ENCODE measurements around the gene AP1B1. TPM values are rescaled to one million over a fixed set of nuclear protein-coding genes. Genes with fewer than 3 reads are reported as not detected.

Gene AP1B1
- total RNA-seq, 2 donors from 2014 or later: 53.7 to 63.0 TPM

DNA sequence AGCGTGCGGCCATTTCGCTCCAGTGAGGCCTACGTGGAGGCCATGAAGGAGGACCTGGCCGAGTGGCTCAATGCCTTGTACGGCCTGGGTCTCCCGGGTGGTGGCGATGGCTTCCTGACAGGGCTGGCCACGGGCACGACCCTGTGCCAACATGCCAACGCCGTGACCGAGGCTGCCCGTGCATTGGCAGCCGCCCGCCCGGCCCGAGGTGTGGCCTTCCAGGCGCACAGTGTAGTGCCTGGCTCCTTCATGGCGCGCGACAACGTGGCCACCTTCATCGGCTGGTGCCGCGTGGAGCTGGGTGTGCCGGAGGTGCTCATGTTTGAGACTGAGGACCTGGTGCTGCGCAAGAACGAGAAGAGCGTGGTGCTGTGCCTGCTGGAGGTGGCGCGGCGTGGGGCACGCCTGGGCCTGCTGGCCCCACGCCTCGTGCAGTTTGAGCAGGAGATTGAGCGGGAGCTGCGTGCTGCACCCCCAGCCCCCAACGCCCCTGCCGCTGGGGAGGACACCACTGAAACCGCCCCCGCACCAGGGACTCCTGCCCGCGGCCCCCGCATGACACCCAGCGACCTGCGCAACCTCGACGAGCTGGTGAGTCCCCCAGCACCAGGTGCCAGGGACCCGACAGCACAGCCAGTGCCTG lies 80.1 kb downstream of the AP1B1 start:
- DNase-seq (ENCODE audit: low spot score): peak; percentile 82
- intact Hi-C loops (cut with DNase I): no loop called here

DNA sequence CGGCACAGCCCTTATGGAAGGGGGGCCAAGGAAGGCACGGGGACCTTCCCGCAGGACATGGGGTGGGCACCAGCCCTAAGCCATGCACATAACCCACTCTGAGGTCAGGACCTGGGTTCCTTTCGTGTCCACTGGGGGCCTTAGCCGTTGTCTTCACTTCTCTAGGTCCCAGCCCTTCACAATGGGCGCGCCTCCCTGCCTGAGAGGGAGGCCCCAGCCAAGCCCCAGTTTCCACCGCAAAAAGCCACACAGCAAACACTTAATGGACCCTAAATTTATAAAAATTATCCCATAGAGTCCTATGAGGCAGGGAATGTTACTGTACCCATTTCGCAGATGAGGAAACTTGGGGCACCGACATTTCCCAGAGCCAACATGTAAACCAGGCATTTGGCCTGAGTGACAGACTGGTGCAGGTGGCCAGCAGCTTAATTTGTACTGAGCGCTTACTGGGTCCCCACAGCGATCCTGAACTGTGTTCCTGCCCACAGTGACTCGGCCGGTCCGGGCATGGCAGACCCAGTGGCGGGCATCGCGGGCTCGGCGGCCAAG lies 80.7 kb downstream of the AP1B1 start:
- DNase-seq (ENCODE audit: low spot score): no peak
- intact Hi-C loops (cut with DNase I): no loop called here

DNA sequence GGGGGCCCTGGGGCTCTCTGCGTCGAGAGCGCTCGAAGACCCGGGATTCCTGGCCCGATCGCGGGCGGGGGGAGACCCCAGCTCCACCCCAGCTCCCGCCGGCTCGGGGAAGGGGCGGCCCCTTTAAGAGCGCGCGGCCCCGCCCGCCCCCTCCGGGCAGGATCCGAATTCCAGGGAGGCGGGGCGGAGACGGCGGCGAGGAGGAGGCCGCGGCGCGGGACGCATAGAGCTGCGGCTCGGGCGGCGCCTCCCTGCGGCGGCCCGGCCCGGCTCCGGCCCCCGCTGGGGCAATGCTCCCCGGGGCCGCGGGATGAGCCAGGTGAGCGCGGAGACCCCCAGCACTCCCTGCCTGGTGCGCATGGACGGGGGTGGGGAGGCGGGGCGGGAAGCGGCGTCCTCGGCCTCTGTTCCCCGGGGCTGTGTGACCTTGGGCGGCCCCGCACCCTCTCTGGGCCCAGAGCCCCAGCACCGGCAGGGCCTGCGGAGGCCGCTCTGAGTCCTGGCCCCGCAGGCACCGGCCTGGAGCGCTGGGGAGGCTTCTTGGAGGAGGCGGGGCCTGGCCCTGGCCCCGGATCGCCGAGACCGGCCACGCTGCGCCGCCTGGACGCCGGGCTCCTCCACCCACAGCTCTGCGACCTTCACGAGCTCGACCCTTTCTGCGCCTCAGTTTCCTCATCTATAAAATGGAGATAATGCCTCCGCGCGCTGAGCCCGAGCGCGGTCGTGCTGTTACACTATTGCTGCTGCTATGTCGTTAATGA lies 81.4 kb downstream of the AP1B1 start:
- DNase-seq (ENCODE audit: low spot score): peak; percentile 94

DNA sequence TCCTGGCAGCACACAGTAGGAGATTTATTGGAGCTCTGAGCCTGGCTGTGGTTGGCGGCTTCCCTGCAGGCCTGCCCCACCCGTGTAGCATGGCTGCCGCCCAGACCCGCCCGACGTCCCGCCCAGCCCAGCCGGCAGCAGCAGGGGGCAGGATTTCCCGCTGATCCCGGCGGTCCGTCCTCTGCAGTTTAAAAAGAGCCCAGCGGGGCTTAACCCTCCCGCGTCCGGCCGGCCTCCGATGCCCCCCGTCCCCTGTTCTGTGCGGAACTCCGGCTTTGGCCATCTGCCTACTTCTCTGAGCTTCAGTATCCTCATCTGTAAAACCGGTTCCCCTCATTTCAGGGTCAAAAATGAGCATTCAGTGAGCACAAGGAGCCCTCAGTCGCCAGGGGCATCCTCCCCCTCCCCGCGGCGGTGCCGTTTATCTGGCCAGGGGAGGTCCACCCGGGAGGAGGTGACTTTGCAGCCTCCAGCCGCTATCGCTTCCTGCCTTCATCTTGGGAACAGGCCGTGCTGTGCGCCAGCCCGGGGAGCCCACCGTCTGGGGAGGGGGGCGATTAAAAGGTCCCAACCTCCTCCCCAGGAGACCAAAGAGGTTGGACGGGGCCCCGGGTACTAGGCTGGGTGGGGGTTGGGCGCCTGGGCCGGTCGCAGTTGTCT lies 82.1 kb downstream of the AP1B1 start, which contains the start of gene GAS2L1:
Gene GAS2L1, plus strand, starts transcription at position 476 of the 660 bp plus-strand sequence. CDS start 1,456 bp downstream, outside the sequence.
- DNase-seq (ENCODE audit: low spot score): peak; percentile 95

More for the DNA sequence above, 81.4 kb downstream of the AP1B1 start:
- intact Hi-C loops (cut with DNase I): no loop called here

DNA sequence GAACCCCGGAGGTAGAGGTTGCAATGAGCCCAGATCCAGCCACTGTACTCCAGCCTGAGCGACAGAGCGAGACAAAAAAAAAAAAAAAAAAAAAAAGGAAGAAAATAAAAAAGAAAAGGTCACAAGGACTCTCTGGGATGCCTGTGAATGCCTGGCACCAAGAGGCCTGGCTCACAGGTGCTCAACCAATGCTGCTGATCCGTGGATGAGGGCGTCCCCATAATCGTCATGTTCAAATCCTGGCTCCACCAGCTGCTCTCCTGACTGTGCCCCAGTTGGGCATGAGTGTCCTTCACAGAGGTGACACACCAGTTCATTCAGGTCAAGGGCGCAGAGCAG lies 82.6 kb downstream of the AP1B1 start:
- DNase-seq (ENCODE audit: low spot score): no peak
- intact Hi-C loops (cut with DNase I): no loop called here

More for the DNA sequence above, 82.1 kb downstream of the AP1B1 start, which contains the start of gene GAS2L1:
- intact Hi-C loops (cut with DNase I): no loop called here

DNA sequence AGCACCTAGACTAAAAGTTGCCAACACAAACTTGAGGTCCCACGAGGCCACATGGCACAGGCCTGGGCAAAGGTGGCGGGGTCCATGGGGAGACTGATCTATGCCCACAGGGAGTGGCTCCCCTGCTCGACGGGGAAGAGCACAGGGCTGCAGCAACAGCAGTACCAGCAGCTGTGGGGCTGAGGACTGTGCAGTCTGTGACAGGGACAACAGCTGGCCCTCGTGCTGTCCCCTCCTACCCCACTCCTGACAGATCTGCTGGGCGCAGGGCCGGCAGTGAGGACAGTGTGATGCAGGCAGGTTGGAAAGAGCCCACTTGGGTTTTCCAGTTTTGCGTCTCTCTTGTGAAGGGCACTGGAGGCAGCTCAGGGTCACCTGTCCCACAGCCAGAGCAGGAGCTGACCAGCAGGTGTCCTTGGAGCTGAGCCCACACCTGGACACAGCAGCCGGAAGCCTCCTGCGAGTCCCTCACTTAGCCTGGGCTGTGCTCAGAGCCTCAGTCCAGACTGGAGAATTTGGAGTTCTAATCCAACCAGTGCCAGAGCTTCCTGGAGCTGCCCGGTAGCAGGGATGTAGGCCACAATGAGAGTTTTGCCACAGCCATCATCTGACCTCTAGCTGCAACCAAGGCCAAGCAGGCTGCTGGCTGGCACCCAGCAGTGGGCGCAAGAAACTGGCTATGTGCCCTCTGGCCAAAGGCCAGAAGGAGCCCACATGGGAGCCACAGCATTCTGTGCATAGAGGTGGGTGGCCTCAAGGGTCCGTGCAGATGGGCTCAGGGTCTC lies 85.5 kb downstream of the AP1B1 start:
- intact Hi-C loops (cut with DNase I): no loop called here
- no peak for DNase-seq (ENCODE audit: low spot score)

DNA sequence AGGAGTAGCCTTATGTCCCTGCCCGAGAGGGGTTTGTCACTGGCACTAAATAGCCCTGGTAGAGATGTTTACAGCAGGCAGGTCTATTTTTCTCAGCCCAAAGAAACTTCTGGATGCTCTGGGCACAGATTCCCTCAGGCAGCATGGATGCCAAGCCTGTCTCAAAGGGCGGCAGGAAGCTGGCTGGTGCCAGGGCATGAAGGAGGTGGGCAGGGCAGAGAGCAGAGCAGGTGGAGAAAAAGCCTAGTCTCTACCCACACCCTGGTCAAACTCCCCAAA lies 86.0 kb downstream of the AP1B1 start:
- DNase-seq (ENCODE audit: low spot score): no peak
- intact Hi-C loops (cut with DNase I): no loop called here

DNA sequence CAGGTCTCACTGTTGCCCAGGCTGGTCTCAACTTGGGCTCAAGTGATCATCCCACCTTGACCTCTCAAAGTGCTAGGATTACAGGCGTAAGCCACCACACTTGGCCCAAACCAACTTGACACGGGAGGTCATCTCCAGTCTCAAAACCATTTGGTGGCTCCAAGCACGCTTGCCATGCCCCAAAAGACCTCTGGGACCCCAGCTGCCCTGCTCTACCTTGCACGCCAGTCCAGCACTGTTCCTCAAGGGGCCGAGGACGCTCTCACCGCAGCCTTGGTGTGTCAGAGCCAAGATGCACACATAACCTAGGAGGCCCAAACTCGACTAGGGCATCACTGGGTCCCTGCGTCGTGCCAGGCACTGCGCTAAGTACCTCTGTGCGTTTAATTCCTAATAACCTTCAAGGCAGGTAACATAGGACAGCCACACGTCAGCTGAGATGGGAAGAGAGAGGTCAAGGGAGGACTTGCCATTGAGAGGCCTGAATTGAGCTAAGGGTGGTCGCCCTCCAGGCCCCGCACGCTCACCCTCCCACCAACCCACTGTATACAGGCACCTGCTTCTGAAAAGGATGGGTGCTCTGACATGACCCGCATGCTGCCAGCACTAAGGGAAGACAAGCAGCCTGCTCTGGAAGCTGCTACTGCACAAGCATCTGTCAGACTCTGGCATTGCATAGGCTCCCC lies 86.5 kb downstream of the AP1B1 start:
- intact Hi-C loops (cut with DNase I): no loop called here
- no peak for DNase-seq (ENCODE audit: low spot score)

DNA sequence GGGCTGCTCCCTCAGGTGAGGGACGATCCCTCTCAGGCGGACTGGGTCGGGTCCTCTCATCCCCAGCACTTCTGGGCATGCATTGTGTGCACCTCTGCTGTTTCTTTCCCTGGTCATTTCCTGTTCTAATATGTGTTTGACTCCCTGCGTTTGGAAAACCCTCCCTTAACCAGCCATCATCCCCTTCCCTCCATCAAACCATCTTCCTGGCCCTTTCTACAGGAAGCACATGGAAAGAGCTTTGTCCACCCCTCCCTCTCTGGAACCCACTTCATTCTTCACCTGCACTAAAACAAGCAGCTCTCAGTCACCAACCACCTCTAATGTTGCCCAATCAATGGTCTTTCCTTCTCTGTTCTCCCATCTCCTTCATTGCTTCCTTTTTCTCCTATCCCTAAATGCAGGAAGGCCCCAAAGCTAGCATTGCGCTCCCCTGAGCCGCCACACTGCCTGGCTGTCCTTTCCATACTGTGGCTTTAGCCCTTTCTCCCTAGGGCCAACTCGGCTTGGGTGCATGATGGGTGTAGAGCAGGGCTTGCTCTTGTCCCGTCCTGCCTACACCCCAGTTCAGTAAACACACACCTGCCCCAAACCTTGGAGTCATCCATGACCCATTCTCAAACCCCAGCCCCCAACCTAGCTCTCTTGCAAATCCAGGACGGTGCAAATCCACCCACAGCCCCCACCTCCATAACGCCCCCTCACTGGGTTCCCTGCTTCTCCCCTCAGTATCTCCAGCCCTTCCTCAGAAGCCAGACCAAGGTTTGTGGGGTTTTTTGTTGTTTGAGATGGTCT lies 87.4 kb downstream of the AP1B1 start:
- intact Hi-C loops (cut with DNase I): no loop called here
- no peak for DNase-seq (ENCODE audit: low spot score)

DNA sequence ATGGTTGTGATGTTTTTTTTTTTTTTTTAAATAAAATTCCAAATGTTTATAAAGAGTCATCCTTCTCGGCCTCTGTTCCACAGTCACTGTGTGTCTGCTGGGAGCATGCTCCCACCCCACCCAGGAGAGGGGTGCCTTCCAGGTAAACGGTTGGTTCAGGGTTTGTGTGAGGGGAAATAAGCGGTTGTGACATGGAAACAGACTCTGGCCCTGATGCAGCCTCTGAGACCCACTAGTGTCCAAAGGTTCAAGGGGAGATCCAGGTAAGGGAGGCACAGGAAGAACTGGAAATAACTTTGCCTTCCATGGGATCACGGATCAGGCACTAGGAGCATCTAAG lies 87.9 kb downstream of the AP1B1 start:
- DNase-seq (ENCODE audit: low spot score): no peak
- intact Hi-C loops (cut with DNase I): no loop called here

DNA sequence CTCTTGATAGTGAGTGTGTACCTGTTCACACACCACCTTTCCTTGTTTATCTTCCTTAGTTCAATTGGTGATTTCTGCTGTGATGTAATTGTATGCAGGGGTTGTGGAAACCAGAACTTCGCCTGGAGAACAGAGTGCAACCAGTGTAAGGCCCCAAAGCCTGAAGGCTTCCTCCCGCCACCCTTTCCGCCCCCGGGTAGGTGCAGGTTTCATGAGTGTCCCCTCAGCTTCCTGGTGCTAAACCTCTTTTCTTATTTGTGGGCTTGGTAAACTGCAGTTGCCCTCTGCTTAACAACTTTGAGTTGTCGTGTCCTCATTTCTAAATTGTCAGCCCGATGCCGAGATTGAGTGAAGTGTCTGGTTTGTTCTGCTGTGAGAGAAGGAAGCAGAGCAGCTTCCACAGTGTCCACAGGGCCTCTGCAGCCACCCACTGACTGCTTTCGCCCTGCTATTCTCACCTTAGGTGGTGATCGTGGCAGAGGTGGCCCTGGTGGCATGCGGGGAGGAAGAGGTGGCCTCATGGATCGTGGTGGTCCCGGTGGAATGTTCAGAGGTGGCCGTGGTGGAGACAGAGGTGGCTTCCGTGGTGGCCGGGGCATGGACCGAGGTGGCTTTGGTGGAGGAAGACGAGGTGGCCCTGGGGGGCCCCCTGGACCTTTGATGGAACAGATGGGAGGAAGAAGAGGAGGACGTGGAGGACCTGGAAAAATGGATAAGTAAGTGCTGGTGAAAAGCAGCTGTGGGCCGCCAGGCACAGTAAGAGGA lies 89.1 kb downstream of the AP1B1 start:
- intact Hi-C loops (cut with DNase I): no loop called here
- no peak for DNase-seq (ENCODE audit: low spot score)

DNA sequence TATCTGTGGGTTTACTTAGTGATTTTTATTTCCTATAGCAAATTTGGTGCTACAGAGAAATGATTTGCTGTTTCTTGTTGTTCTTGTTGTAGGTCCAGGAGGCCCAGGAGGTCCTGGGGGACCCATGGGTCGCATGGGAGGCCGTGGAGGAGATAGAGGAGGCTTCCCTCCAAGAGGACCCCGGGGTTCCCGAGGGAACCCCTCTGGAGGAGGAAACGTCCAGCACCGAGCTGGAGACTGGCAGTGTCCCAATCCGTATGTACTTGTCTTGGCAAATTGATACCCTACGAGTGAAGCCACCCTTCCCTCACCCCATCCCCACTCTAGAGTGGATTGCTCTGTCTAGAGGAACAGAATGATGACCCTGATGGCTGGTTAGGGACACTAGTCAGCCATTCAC lies 89.7 kb downstream of the AP1B1 start:
- intact Hi-C loops (cut with DNase I): no loop called here
- no peak for DNase-seq (ENCODE audit: low spot score)

DNA sequence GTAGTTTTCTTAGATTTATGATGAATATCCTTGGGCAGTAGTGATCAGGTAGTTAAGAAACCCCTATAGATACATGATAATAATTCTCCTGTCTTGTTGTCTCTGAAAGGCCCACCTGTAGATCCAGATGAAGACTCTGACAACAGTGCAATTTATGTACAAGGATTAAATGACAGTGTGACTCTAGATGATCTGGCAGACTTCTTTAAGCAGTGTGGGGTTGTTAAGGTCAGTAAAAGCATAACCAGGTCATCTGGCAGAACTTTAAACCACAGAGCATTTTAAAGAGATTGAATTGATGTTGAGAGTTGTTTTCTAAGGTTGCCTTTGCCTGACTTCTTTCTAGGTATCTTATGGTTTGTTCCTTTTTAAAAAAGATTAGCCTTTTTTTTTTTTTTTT lies 96.0 kb downstream of the AP1B1 start:
- intact Hi-C loops (cut with DNase I): no loop called here
- DNase-seq (ENCODE audit: low spot score): no peak

DNA sequence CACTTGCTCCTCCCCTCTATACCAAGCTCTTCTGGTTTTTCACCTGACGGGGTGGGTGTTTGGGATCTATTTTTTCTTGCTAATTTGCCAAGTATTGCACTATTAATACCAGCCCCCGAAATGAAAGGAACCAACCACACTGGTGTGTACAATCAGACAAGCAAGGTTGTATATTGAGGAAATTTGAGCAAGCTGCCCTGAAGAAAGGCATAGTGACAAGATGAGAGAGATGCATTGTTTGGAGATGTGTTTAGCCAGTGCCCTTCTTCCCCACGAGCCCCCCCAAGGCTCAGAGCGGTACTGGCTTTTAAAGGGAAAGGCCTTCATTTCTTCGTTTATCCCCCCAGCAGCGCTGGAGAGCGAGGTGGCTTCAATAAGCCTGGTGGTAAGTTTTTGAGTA lies 97.2 kb downstream of the AP1B1 start:
- no peak for DNase-seq (ENCODE audit: low spot score)
- intact Hi-C loops (cut with DNase I): no loop called here

DNA sequence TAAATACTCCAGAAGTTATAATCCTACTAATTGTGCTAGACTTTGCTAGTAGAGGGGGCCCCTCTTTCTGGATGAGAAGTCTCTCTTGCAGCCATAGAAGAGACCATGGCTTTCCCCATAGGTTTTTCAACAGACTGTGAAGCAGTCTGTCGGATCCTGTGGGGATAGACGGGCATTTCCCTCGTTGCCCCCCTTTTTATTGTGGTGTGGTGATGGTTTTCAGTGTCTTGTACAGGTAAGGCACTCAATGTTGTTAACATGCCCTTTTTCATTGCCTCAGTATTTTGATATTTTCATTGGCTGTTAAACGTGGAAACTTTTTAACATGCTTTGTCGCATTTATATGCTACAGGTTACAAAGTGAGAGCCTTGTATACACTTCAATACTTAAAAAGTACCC lies 98.3 kb downstream of the AP1B1 start:
- intact Hi-C loops (cut with DNase I): no loop called here

DNA sequence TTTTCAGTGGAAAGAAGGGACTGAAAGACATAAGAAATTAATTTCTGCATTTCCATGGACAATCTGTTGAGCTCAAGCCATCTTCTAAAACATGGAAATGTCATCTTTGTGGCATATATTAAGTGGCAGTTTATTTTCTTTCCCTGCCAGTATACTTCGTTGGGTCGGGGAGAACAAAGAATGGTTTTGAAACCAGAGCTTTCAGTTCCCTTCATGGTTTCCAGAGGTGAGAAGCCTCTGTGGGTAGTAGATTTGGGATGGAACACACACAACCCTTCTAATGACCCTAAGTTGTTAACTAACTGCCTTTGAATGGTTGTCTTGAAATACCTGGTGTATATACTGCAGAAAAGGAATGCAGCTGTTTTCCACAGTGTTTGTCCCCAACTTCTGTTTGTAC lies 99.5 kb downstream of the AP1B1 start:
- intact Hi-C loops (cut with DNase I): no loop called here
- DNase-seq (ENCODE audit: low spot score): no peak

More for the DNA sequence above, 98.3 kb downstream of the AP1B1 start:
- DNase-seq (ENCODE audit: low spot score): no peak

DNA sequence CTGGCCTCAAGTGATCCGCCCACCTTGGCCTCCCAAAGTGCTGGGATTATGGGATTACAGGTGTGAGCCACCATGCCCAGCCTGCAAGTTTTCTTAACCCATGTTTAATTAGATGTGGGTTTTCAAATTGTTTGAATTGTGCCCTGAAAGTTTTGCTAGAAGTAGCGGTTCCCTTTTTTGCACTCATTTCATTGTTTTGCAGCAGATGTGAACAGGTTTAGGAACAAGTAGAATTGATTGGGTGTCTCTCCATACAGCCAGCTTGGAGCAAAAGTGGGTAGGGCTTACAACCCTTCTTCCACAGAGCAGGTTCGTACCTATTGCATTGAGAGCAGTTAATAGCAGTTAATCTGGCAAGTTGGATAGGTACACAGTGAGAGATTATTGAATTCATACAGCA lies 104.2 kb downstream of the AP1B1 start:
- no peak for DNase-seq (ENCODE audit: low spot score)
- intact Hi-C loops (cut with DNase I): no loop called here

DNA sequence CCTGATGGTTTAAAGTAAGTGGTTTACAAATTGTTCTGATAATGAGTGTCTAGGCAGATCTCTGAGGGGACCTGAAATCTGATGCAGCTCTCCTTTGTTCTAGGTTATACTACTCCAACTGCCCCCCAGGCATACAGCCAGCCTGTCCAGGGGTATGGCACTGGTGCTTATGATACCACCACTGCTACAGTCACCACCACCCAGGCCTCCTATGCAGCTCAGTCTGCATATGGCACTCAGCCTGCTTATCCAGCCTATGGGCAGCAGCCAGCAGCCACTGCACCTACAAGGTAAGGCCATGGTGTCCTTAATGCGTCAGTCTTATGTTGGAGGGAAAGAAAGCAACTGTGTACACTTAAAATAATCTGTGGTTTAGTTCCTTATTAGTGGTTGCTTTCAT lies 110.4 kb downstream of the AP1B1 start:
- intact Hi-C loops (cut with DNase I): no loop called here
- no peak for DNase-seq (ENCODE audit: low spot score)

Data from posterior vena cava (tissue), 2 donors.